Left ventricle myocardium inferior (tissue), 1 donor: ENCODE data around the gene OSM. TPM values are rescaled to one million over a fixed set of nuclear protein-coding genes. Genes with fewer than 3 reads are reported as not detected.
A peak's percentile ranks its signal among the peaks of the same experiment; 100 is the strongest.

Experiments used
- DNase-seq: peaks from one replicate; pipeline ENCODE4 v3.0.0-alpha.2; 2020
- H3K27ac ChIP-seq: fragments of 200-600 bp; replicated peaks from 2 replicates; pipeline ENCODE4 v1.8.0; 2021
- H3K27me3 ChIP-seq: fragments of 200-600 bp; 2 replicates; pipeline ENCODE4 v1.8.0; 2021; ENCODE audit warnings: low read depth
- H3K36me3 ChIP-seq: fragments of 200-600 bp; 2 replicates; pipeline ENCODE4 v1.8.0; 2021
- H3K4me1 ChIP-seq: fragments of 200-600 bp; 2 replicates; pipeline ENCODE4 v1.8.0; 2021
- H3K4me3 ChIP-seq: fragments of 200-600 bp; 2 replicates; pipeline ENCODE4 v1.8.0; 2021; ENCODE audit warnings: mild to moderate bottlenecking, moderate library complexity
- H3K9me3 ChIP-seq: fragments of 200-600 bp; replicated peaks from 2 replicates; pipeline ENCODE4 v1.8.0; 2021
- CTCF ChIP-seq: fragments of 200-600 bp; IDR thresholded peaks from 2 replicates; pipeline ENCODE4 v1.8.0; 2021; ENCODE audit warnings: antibody characterized with exemption, mild to moderate bottlenecking, borderline replicate concordance
- intact Hi-C: fragments of 100-400 bp; cut with micrococcal nuclease; formaldehyde crosslinking; loops from one replicate; pipeline ENCODE4 v1.11.0; 2022
- total RNA-seq: library from RNA; stranded (reverse); fragmentation: NEBNext Ultra II Directional; extraction: Animal tissue kit (Norgen Biotek cat#: 25700); gene quantifications from one replicate; pipeline ENCODE4 v1.2.1, GENCODE V29; 2021
- donor health status: DM: no; HTN: yes; CAD: no; lungs with severe emphysema.

Gene OSM
- total RNA-seq, 1 donor from 2014 or later, result not detected

- Histone ChIP-seq H3K27me3 (no peaks in the 10 kb centered on the region), H3K27ac (peak overlapping the region; percentile 96), H3K9me3 (no peaks in the 10 kb centered on the region), H3K36me3 (peaks cover 55% of the 10 kb centered on the region), H3K4me3 (no peak overlapping the region), H3K4me1 (peaks cover 50% of the 10 kb centered on the region)
- intact Hi-C loops, result no loop called here
- TF ChIP-seq CTCF, result no peak
- DNase-seq, result no peak
Measured at GRCh38 chr22:30292069-30292970, 25.7 kb upstream of the OSM start.

- peak; percentile 86 for DNase-seq
- TF ChIP-seq CTCF, result no peak
- Histone ChIP-seq H3K27me3 (no peaks in the 10 kb centered on the region), H3K36me3 (peaks cover 51% of the 10 kb centered on the region), H3K4me1 (peaks cover 54% of the 10 kb centered on the region), H3K27ac (peak overlapping the region; percentile 96), H3K9me3 (no peaks in the 10 kb centered on the region), H3K4me3 (no peak overlapping the region)
- intact Hi-C loops, result no loop called here
Measured at GRCh38 chr22:30291058-30291892, 24.6 kb upstream of the OSM start.

GRCh38 chr22:30290342-30291057 is 23.8 kb upstream of the OSM start:
- intact Hi-C loops, result no loop called here
- Histone ChIP-seq H3K4me1 (peaks cover 54% of the 10 kb centered on the region), H3K9me3 (no peaks in the 10 kb centered on the region), H3K36me3 (peaks cover 50% of the 10 kb centered on the region), H3K4me3 (peak overlapping the region; percentile 92), H3K27me3 (no peaks in the 10 kb centered on the region), H3K27ac (peak overlapping the region; percentile 96)
- DNase-seq, result peak; percentile 37
- no peak for TF ChIP-seq CTCF

GRCh38 chr22:30289980-30290313 is 23.3 kb upstream of the OSM start:
- no peak for DNase-seq
- no peaks in the 10 kb centered on the region for H3K9me3 ChIP-seq
- peaks cover 54% of the 10 kb centered on the region for H3K4me1 ChIP-seq
- no peaks in the 10 kb centered on the region for H3K27me3 ChIP-seq
- intact Hi-C loops, result no loop called here
- peak overlapping the region; percentile 96 for H3K27ac ChIP-seq
- TF ChIP-seq CTCF, result no peak
- peaks cover 50% of the 10 kb centered on the region for H3K36me3 ChIP-seq
- H3K4me3 ChIP-seq, result peak overlapping the region; percentile 92
